ENCODE data around the gene SNX32.
"Not testable (repeated sequence)": the region's sequence is repeated elsewhere in the genome, so short reads cannot be mapped to it uniquely, and the experiment has no call there.

SNX32 gene

DNA sequence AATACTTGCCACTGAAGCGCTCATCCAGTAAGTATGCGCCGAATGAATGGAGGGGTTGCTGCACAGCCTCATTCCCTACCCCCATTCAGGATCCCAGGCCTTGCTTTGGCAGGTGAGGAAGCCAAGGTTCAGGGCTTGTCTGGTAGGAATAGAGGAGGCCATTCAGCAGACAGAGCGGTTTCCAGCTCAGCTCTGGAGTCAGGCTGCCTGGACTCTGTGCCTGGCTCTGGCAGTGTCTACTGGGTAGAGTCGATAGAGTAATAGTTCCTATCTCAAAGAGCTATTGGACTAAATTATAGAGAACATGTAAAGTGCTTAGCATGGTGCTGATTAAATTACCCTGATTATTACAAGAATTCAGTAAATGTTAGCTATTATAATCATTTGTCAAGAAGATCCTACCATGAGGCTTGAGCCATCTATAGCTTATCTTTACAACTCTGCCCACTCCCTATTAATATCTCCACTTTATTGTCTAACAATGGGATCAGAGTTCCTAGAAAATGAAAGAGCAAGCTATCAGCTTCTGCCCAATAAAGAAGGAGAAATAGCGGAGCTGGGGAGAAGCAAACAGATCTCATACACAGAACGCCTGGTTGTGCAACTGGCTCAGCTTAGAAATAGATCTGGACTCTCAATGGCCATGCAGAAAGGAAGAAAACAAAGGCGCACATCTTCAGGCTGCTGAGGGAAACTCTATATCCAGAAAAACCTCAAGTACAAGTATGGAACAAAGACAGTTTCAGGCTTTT is 6.6 kb upstream of the SNX32 start:
- no peak for DNase-seq (ENCODE audit: low read depth)

GRCh38 chr11:65829459-65829858 is 4.3 kb upstream of the SNX32 start:
- no peak for DNase-seq (ENCODE audit: low read depth)

- not testable (repeated sequence) for DNase-seq (ENCODE audit: low read depth)
These were observed 1.5 kb upstream of the SNX32 start for GRCh38 chr11:65832231-65832630.

GRCh38 chr11:65834202-65834601 is 439 bp downstream of the SNX32 start:
- no peak for DNase-seq (ENCODE audit: low read depth)

- no peak for DNase-seq (ENCODE audit: low read depth)
These were observed 8.4 kb downstream of the SNX32 start for GRCh38 chr11:65842144-65842543.

GRCh38 chr11:65843811-65844210 is 10.0 kb downstream of the SNX32 start:
- DNase-seq (ENCODE audit: low read depth): no peak

DNA sequence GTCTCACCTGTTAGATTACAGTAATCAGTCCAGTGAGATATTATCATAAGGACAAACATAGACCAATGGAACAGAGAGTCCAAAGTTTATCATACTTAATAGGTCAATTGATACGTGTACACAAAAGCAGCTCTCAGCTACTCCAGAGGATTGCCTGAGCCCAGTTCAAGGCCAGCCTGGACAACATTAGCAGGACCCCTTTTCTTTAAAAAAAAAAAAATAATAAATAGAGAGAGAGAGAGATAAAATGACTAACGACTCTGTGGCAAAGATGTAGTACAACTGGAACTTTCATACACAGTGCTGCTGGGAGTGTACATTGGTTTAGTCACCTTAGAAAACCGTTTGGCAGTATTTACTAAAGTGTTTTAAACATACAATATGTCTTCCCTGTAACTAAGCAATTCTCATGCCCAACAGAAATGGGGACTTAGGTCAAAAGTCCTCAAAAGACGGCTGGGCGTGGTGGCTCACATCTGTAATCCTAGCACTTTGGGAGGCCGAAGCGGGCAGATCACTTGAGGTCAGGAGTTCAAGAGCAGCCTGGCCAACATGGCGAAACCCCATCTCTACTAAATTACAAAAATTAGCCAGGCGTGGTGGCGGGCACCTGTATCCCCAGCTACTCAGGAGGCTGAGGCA is 10.6 kb downstream of the SNX32 start:
- no peak for DNase-seq (ENCODE audit: low read depth)

GRCh38 chr11:65847746-65848145 is 14.0 kb downstream of the SNX32 start:
- DNase-seq (ENCODE audit: low read depth): no peak

DNA sequence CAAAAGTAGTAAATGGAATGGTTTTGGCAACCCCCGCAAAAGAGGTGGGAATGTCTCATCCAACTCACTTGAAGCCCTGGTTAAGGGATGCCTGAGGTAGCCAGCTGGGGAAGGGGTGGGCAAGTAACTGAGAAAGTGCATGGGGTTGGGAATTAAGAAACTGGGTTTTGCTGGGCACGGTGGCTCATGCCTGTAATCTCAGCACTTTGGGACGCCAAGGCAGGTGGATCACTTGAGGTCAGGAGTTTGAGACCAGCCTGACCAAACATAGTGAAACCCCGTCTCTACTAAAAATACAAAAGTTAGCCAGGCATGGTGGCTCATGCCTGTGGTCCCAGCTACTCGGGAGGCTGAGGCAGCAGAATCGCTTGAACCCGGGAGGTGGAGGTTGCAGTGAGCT is 14.9 kb downstream of the SNX32 start:
- DNase-seq (ENCODE audit: low read depth): not testable (repeated sequence)

- DNase-seq (ENCODE audit: low read depth): no peak
These were observed 15.6 kb downstream of the SNX32 start for GRCh38 chr11:65849366-65849765.

DNA sequence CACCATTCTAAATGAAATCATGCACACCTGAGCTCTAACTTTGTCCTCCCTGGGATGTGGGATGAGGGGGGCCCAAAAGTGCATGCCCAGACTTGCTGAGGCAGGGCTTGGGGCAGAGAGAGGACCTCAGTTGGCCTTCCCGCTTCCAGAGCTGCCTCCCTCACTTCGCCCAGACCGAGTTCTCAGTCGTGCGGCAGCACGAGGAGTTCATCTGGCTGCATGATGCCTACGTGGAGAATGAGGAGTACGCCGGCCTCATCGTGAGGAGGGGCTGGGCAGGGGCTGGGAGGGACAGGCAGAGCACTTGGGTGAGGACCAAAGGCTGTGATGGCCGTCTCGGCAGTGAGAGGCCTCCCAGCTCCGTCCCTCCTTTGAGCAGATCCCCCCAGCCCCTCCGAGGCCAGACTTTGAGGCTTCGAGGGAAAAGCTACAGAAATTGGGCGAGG is 16.0 kb downstream of the SNX32 start:
- DNase-seq (ENCODE audit: low read depth): no peak

GRCh38 chr11:65850217-65851082 is 16.7 kb downstream of the SNX32 start:
- no peak for DNase-seq (ENCODE audit: low read depth)

GRCh38 chr11:65851083-65851579 is 17.4 kb downstream of the SNX32 start:
- no peak for DNase-seq (ENCODE audit: low read depth)

DNA sequence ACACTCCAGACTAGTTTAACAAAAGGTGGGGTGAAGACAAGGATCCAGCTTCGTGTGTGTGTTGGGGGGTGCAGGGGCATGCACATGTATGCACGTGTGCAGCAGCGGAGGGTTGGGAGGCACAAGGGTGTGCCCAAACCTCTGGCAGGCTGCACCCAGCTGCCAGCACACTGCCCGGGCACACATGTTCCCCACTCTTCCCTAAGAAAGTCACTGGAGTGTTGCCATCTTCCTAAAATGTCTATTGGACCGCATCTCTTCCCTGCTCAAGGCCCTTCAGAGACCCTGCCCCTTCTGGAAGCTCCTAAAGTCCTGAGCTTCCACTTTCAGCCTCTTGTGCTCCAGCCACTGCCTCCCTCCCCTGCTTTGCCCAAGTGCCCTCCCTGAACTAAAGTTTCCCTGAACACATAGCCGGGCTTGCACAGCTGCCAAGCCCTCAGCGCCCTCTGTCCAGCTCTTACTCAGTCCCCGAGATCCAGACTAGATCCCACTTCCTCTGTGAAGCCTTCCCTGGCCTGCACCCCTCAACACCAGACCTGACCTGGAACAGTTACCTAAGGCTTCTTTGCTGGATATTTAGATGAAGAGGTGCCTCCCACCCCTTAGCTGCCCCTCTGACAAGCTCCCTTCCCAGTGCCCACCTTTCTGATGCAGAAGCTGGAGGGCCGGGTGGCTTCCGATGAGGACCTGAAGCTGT is 18.2 kb downstream of the SNX32 start:
- DNase-seq (ENCODE audit: low read depth): no peak

DNA sequence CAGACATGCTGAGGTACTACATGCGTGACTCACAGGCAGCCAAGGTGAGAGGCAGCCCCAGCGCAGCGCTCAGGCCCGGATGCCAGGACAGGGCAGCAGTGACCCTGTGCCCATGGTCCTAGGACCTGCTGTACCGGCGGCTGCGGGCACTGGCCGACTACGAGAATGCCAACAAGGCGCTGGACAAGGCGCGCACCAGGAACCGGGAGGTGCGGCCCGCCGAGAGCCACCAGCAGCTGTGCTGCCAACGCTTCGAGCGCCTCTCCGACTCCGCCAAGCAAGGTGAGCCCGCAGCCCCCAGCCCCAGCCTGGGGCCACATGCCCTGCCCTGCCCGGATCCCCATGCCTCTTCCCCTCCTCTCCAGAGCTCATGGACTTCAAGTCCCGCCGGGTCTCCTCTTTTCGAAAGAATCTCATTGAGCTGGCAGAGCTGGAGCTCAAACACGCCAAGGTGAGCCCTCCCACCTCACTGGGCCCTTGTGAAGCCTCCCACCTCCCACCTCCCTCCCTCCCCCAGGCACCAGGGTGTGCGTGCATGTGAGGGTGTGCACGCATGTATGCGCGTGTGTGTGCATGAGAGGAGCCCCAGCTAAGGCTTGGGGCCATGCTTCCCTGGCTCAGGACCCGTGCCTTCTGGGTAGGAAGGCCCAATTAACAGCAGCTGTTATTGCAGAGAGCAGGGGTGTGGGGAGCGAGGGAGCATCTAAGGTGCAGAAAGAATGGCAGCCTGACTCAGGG is 18.9 kb downstream of the SNX32 start:
- DNase-seq (ENCODE audit: low read depth): no peak

DNA sequence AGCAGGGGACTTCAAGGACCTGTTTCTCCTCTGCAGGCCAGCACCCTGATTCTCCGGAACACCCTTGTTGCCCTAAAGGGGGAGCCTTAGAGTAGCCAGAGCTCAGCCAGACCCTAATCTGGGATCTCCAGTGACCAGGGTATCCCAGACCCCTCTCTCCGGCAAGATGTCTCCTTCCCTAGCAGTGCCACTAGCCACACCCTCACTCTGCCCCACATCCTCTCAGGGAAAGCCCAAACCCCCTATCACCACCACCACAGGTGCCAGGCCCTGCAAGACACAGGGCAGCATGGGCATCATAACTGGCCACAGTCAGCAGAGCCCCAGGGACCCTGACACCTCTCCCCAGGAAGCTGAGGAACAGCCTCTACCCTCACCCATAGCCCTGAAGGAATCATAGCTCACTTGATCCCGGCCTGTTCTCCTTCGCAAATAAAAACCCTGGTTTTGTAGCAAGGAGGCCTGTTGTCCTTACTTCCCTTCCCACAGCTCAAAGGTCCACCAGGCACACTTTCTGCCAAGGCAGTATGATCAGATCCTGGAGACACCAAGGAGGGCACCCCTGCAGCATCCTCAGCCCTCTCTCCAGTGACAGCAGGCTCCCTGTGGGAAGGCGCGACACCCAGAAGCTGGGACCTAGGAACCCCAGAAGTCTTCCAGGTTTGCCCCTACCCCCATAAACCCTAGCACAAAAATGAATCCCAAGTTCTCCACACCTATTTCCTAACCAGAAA is 19.6 kb downstream of the SNX32 start:
- no peak for DNase-seq (ENCODE audit: low read depth)

GRCh38 chr11:65854161-65854592 is 20.4 kb downstream of the SNX32 start:
- DNase-seq (ENCODE audit: low read depth): no peak

- DNase-seq (ENCODE audit: low read depth): no peak
These were observed 21.4 kb downstream of the SNX32 start for GRCh38 chr11:65854852-65855837.

DNA sequence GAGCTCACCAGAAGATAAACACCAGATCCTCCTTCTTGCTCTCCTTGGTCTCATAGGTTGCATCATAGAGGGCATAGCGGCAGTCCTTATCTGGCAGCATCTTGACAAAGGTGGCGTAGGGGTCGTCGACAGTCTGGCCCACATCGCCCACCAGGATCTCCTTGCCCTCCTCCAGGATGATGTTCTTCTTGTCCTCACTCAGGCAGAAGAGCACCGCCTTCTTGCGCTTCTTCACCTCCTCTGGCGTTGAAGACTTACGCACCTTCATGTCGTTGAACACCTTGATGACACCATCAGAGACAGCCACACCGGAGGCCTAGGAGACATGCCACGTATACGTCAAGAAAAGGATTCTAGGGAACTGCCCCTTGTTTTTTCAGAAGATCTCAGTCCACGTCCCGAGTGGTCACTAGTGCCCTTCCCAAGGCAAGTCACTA is 22.2 kb downstream of the SNX32 start:
- DNase-seq (ENCODE audit: low read depth): no peak
